ENCODE data around the gene CGB1. TPM values are rescaled to one million over a fixed set of nuclear protein-coding genes. Genes with fewer than 3 reads are reported as not detected.

The CGB1 gene
- total RNA-seq, 2 experiments from 2014 or later = not detected

DNA sequence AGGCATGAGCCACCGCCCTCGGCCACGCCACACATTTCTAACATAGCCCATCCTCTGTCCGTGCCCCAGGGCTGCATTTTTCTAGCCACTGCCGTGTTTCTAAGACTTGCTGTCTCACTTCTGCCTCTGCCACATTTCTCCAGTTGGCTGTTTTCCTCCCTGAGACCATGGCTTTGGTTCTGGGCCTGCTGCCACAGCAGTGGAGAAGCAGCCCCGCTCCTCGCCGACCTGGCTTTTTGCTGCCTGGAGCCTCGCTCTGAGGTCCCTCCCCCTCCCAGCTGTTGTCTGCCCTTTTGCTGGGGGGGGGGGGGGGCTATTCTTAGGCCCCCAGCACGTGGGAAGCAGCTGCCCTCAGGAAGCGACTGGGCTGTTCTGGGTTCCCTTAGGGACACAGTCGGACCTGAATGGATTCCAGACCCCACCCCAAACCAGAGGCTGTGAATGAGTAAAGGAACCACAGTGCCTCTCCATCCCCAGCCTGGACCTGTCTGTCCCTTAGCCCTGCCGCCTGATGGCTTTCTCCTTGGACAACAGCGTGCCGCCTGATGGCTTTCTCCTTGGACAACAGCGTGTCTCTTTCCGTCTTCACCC, 46.9 kb downstream of the CGB1 start:
- H3K4me2 ChIP-seq (ENCODE audit: low read length) = no peak overlapping the region
- POLR2A ChIA-PET = interaction anchor here (1.0 kb wide), 1 partner anchor 13 kb away, joined by 3 read pairs; no protein-coding TSS in a partner anchor
- CTCF ChIA-PET (ENCODE audit: unreplicated experiment) = no interaction called here

DNA sequence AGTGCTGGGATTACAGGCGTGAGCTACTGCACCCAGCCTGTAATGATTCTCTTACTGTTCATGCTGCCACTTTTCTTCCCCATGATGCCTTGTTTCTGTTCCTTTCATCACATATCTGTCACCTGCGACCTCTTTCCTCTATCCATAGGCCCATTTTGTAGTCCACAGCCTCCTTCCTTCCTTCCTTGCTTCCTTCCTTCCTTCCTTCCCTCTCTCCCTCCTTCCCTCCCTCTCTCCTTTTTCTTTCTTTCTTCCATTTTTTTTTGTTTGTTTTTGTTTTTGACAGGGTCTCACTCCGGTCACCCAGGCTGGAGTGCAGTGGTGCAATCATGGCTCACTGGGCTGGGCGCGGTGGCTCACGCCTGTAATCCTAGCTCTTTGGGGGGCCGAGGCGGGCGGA, 47.8 kb downstream of the CGB1 start:
- H3K36me3 ChIP-seq (ENCODE audit: insufficient read depth, low read length) = peaks cover 35% of the 10 kb centered on the region
- DNase-seq (ENCODE audit: low spot score) = no peak
- H3K4me3 ChIP-seq (ENCODE audit: low read depth, low read length, poor library complexity, severe bottlenecking) = no peak overlapping the region
- no TSS peak for BruUV-seq (replicated peaks)
- no peaks in the 10 kb centered on the region for H3K9me3 ChIP-seq (ENCODE audit: low read length)
- H4K20me1 ChIP-seq (ENCODE audit: insufficient read depth, low read length) = no peaks in the 10 kb centered on the region
- TF ChIP-seq EZH2phosphoT487 (IDR thresholded peaks at IDR 0.05; ENCODE audit: borderline replicate concordance, low read depth, low read length) = no peak
- TF ChIP-seq, protein P1, sequence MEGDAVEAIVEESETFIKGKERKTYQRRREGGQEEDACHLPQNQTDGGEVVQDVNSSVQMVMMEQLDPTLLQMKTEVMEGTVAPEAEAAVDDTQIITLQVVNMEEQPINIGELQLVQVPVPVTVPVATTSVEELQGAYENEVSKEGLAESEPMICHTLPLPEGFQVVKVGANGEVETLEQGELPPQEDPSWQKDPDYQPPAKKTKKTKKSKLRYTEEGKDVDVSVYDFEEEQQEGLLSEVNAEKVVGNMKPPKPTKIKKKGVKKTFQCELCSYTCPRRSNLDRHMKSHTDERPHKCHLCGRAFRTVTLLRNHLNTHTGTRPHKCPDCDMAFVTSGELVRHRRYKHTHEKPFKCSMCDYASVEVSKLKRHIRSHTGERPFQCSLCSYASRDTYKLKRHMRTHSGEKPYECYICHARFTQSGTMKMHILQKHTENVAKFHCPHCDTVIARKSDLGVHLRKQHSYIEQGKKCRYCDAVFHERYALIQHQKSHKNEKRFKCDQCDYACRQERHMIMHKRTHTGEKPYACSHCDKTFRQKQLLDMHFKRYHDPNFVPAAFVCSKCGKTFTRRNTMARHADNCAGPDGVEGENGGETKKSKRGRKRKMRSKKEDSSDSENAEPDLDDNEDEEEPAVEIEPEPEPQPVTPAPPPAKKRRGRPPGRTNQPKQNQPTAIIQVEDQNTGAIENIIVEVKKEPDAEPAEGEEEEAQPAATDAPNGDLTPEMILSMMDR (conservative IDR thresholded peaks at IDR 0.05; ENCODE audit: low read length) = no peak
- ChIA-PET CTCF (ENCODE audit: unreplicated experiment) (no interaction called here), POLR2A (no interaction called here)
- peaks cover 9% of the 10 kb centered on the region for H3K4me1 ChIP-seq (ENCODE audit: insufficient read depth, low read length, poor library complexity, severe bottlenecking)
- intact Hi-C loops (cut with micrococcal nuclease; ENCODE audit: unreplicated experiment) = no loop called here
- H3K4me2 ChIP-seq (ENCODE audit: low read length) = no peak overlapping the region
- peaks cover 16% of the 10 kb centered on the region; the same call in 1 of the 2 replicates for H3K79me2 ChIP-seq (ENCODE audit: insufficient read depth, low read depth, low read length)
- H3K27ac ChIP-seq (ENCODE audit: low read depth, low read length, poor library complexity, severe bottlenecking) = no peak overlapping the region
- H2AFZ ChIP-seq (ENCODE audit: low read length) = no peak overlapping the region
- no peaks in the 10 kb centered on the region for H3K9me2 ChIP-seq (ENCODE audit: insufficient read depth, low read length)

More for the DNA sequence above, 46.9 kb downstream of the CGB1 start:
- no peak for DNase-seq (ENCODE audit: low spot score)
- intact Hi-C loops (cut with micrococcal nuclease; ENCODE audit: unreplicated experiment) = no loop called here
- Histone ChIP-seq H3K9me3 (ENCODE audit: low read length) (no peaks in the 10 kb centered on the region), H3K9me2 (ENCODE audit: insufficient read depth, low read length) (no peaks in the 10 kb centered on the region), H2AFZ (ENCODE audit: low read length) (no peak overlapping the region), H3K4me3 (ENCODE audit: low read depth, low read length, poor library complexity, severe bottlenecking) (no peak overlapping the region), H3K79me2 (ENCODE audit: insufficient read depth, low read depth, low read length) (peaks cover 26% of the 10 kb centered on the region), H3K36me3 (ENCODE audit: insufficient read depth, low read length) (peaks cover 31% of the 10 kb centered on the region), H3K27ac (ENCODE audit: low read depth, low read length, poor library complexity, severe bottlenecking) (no peak overlapping the region), H3K4me1 (ENCODE audit: insufficient read depth, low read length, poor library complexity, severe bottlenecking) (peaks cover 13% of the 10 kb centered on the region), H4K20me1 (ENCODE audit: insufficient read depth, low read length) (0 out of 2 replicates have a peak, but pooled peaks cover under 1% of the 10 kb centered on the region)
- TF ChIP-seq, protein P1 (conservative IDR thresholded peaks at IDR 0.05; ENCODE audit: low read length) = no peak
- no peak for TF ChIP-seq EZH2phosphoT487 (IDR thresholded peaks at IDR 0.05; ENCODE audit: borderline replicate concordance, low read depth, low read length)
- no TSS peak for BruUV-seq (replicated peaks)

DNA sequence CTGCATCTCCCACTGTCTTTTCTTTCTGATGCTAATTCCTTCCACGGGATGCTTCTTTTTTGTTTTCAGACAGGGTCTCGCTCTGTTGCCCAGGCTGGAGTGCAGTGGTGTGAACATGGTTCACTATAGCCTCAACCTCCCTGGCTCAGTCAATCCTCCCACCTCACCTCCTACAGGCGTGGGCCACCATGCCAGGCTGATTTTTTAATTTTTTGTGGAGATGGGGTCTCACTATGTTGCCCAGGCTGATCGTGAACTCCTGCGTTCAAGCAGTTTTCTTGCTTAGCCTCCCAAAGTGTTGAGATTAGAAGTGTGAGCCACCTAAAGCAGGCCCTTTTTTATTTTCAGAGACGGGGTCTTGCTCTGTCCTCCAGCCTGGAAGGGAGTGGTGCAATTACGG, 48.4 kb downstream of the CGB1 start:
- no peaks in the 10 kb centered on the region for H3K9me2 ChIP-seq (ENCODE audit: insufficient read depth, low read length)
- no peak overlapping the region for H2AFZ ChIP-seq (ENCODE audit: low read length)
- intact Hi-C loops (cut with micrococcal nuclease; ENCODE audit: unreplicated experiment) = no loop called here
- no peaks in the 10 kb centered on the region for H3K9me3 ChIP-seq (ENCODE audit: low read length)
- no peak overlapping the region for H3K4me2 ChIP-seq (ENCODE audit: low read length)
- ChIA-PET CTCF (ENCODE audit: unreplicated experiment) (no interaction called here), POLR2A (no interaction called here)
- no peak for DNase-seq (ENCODE audit: low spot score)
- H4K20me1 ChIP-seq (ENCODE audit: insufficient read depth, low read length) = no peaks in the 10 kb centered on the region
- H3K79me2 ChIP-seq (ENCODE audit: insufficient read depth, low read depth, low read length) = peaks cover 15% of the 10 kb centered on the region; the same call in 1 of the 2 replicates
- H3K36me3 ChIP-seq (ENCODE audit: insufficient read depth, low read length) = peaks cover 39% of the 10 kb centered on the region
- BruUV-seq (replicated peaks) = no TSS peak
- peaks cover 9% of the 10 kb centered on the region for H3K4me1 ChIP-seq (ENCODE audit: insufficient read depth, low read length, poor library complexity, severe bottlenecking)
- TF ChIP-seq, protein P1 (conservative IDR thresholded peaks at IDR 0.05; ENCODE audit: low read length) = no peak
- TF ChIP-seq EZH2phosphoT487 (IDR thresholded peaks at IDR 0.05; ENCODE audit: borderline replicate concordance, low read depth, low read length) = no peak
- no peak overlapping the region for H3K4me3 ChIP-seq (ENCODE audit: low read depth, low read length, poor library complexity, severe bottlenecking)
- H3K27ac ChIP-seq (ENCODE audit: low read depth, low read length, poor library complexity, severe bottlenecking) = no peak overlapping the region

Data from OCI-LY7 (cell line).